DMS153 (cell line): ENCODE measurements around the gene C4BPB.
"Not testable (repeated sequence)": the region's sequence is repeated elsewhere in the genome, so short reads cannot be mapped to it uniquely, and the experiment has no call there.

Experiments
- DNase-seq: peaks from one replicate; lab custom pipeline; 2025; lab: John Stamatoyannopoulos, UW

C4BPB gene, protein sequence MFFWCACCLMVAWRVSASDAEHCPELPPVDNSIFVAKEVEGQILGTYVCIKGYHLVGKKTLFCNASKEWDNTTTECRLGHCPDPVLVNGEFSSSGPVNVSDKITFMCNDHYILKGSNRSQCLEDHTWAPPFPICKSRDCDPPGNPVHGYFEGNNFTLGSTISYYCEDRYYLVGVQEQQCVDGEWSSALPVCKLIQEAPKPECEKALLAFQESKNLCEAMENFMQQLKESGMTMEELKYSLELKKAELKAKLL

DNA sequence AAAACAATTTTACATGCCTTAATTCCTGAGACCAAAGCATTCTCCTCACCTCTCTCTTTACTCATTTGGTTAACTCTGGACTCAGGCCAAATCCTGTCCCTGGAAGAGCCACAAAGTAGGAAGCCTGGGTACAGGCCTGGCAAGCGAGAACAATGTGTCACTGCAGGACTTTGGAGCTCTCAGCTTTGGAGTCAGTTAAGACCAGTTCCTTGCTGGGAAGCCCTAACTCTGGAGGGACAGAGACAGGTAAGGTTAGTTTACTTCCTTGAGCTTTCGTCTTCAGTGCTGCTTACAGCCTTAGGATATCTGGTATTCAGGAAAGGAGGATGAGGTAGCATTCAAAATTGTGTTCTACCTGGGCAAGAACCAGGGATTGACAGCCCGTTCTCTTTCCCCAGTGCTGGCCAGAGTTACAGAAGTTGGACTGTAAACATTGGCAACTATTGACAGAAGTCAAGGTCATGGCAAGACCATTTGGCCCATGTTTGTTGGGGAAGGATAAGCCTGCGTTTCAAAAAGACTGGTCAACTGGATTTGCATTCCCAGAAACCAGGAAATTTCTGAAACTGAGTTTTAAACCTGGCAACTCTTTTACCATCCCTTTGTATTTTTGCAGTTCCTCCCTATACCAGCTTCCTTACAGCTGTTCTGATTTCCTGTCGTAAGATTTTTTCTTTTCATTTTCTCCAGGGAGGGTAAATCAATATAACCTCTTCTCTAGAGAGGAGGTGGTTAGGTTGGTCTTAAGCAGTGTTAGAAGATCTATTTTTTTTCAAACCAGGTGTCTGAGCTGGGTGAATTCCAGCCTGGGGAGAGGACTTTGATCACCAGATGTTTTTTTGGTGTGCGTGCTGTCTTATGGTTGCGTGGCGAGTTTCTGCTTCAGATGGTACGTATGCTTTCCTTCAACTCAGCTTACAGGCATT, at the start of gene C4BPB:
C4BPB (plus strand) TSS at position 160 of the 926 bp plus-strand sequence; CDS start at position 832, 672 bp downstream.
- DNase-seq, result no peak

DNA sequence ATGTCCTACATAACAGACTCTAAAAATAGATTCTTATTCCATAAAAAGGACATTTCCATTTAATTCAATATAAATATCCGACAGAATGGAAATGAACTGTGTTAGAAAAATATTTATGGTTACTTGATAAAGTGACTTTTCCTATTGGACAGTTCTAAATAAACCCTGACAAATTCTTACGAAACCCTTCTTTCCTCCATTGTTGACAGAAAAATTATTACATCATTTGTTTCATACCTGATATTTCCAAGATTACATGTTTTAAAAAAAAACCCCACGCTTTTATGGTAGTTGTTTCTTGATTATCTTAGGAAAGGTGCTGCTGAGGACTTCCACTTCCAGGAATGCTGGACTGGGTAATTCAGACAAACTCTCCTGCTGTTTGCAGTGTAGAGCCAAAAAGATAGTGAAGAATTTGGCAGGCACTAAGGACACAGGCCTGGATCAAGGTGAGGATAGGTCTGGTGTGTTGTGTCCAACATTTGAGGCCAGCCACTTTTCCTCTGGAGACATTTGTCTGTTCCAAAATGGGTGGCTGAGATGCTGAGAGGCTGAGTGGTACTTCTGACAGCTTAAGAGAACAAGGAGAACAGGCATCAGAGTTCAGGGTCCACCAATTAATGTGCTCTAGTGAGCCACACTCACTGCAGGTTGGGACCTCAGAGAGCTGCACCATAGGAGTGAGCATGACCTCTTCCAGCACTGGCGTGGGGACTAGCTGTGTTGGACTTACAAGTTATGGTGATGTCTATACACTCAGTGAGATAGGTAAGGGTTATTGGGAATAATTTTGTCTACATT, 49.1 kb upstream of the C4BPB start:
- no peak for DNase-seq

DNA sequence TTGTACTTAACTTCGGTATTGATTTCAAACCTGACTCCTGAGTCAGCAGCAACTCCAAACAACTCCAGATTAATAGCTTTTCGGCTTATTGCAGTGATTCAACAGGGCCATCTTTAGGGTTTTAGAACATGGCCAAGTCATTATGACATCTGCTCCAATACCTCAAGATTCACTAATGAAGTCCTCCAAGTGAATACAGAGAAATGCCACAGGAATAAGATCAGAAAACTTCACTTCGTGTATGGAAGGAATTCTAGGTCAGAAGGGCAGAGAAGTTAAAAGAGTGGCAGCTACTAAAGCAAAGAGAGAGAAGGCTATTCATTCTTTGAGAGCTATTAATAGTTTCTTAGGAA, 48.5 kb upstream of the C4BPB start:
- DNase-seq, result no peak

DNA sequence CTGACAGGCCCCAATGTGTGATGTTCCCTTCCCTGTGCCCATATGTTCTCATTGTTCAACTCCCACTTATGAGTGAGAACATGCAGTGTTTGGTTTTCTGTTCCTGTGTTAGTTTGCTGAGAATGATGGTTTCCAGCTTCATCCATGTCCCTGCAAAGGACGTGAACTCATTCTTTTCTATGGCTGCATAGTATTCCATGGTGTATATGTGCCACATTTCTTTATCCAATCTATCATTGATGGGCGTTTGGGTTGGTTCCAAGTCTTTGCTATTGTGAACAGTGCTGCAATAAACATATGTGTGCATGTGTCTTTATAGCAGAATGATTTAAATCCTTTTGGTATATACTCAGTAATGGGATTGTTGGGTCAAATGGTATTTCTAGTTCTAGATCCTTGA, 47.3 kb upstream of the C4BPB start:
- not testable (repeated sequence) for DNase-seq

DNA sequence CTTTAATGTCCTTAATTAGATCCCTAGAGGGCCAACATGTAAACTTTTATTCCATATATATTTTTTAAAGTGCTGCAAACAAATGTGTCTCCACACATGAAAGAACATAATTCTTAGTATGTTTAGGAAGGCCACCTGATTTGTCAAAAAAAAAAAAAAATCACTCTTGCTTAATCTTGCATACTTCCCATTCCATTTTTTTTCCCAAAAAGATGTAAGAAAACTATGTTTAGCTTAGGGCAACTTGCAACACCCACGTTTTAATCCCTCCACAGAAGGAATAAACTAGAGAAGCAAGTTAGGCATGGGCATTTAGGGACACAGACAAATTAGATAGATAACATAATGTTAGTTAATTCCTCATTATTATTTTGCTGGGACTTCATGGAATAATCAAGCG, 43.2 kb upstream of the C4BPB start:
- no peak for DNase-seq

DNA sequence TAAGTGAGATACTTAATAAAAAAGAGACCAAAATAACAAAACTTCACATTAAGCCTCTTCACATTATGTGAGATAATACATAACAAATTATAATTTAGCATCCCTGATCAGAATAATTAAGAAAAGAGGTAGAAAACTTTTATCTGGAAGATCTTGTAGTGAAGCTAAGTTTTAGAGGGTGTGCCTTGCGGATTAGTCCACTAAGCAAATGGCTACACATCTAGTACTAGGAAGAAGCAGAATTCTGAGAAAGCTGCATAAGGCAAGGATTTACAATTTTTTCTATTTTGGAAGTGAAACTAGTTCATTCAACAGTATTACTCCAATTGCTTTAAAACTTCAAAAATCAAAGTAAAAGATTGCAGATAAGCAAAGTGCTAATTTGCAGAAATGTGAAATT, 41.2 kb upstream of the C4BPB start:
- DNase-seq, result no peak

DNA sequence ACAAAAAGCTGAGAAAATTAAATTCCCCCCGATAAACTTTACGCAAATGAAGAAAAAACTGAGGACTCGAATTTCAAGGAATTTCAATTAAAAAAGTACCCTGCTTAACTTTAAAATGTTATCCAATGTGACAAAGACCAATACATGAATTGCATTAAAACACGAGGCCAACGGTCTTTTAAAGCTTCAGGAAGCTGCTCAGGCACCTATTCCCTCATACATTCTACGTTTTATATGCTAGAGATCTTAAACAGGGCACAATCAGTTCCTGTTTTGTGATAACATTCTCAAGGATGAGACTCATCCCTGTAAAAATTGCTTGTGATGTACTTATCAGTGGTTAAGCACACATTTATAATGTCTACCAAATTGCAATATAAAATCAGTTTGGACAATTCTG, 40.6 kb upstream of the C4BPB start:
- DNase-seq, result no peak

DNA sequence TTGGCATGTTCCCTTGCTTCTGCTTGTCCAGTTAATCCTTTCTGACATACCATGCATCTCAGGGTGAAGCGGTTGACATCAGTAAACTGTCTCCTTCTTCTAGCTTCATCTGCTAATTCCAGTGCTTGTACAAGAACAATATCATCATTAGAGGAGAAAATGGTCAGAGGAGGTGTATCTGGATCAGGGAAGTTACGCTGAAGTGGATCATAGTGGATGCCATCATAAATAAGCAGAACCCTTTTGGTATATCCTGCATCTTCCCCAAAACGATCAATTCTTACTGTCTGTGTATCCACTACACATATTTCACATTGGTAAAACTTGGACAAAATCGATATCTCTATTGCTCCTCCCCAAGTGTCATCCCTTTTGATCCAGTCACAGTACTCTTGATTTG, 39.6 kb upstream of the C4BPB start:
- no peak for DNase-seq

DNA sequence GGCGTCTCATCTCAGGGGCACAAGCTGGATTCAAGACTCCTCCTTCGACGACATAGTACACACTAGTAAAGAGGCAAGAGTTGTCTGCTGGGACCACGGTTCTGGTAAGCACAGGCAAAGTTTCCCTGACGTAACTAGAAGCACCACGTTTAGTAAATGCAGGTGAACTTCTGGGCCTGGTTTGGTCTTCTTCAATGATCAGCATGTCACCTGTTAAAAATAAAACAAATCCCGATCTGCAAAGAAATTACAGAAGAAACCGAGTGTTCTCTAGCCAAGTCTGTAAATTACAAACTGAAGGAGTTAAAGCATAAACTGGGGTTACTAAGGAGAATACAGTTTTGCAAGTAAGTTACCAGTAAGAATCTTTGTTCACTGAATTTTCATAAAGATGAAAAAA, 39.1 kb upstream of the C4BPB start:
- no peak for DNase-seq

DNA sequence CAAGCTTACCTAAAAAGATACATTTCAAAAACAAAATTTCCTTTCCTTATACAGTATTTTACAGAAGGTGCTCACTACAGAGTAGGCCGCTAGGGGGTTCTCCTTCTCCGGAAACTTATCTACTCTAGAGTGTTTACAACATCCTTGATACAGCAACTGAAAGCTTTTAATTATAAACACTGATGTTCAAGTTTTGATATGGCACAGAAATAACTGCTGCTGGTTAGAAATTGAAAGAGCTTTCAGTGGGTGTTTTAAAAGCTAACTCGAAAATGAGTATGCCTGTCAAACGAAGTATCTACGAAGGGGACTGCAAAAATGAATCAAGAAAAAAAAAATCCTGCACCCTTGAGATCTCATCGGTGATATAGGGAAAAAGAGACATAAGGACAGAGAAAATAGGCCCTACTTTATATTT, 38.7 kb upstream of the C4BPB start:
- peak; percentile 53 for DNase-seq

DNA sequence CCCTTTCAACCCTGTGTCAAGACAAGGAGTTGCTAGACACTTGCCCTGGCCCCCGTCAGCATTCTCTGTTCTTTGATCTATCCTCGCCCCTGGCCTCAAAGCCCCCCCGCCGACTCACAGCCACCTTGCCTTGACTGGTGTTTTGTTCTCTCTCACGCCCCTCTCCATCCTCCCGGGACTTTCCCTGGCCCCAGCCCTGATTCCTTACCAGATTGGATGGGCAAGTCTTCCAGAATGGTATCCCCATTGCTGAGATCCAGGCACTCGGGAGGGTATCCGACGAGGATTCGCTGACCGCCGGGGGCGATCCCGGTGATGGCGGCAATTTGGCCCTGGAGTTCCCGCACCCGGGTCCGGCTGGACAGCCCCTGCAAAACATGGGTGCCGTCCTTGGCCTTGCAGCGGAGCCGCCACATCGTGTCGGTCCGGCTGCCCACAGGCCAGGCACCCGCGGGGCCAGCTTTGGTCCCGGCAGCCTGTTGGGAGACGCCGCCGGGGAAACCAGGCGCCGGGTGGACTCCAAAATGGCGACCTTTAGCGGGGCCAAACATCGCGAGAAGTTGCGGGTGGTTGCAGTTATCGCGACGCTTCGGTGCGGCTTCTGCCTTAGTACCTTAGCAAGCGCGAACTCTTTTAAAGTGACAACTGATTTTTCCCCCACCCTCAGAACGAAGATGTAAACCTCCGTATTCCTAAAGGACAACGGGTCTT, 38.0 kb upstream of the C4BPB start:
- peak; percentile 91 for DNase-seq

DNA sequence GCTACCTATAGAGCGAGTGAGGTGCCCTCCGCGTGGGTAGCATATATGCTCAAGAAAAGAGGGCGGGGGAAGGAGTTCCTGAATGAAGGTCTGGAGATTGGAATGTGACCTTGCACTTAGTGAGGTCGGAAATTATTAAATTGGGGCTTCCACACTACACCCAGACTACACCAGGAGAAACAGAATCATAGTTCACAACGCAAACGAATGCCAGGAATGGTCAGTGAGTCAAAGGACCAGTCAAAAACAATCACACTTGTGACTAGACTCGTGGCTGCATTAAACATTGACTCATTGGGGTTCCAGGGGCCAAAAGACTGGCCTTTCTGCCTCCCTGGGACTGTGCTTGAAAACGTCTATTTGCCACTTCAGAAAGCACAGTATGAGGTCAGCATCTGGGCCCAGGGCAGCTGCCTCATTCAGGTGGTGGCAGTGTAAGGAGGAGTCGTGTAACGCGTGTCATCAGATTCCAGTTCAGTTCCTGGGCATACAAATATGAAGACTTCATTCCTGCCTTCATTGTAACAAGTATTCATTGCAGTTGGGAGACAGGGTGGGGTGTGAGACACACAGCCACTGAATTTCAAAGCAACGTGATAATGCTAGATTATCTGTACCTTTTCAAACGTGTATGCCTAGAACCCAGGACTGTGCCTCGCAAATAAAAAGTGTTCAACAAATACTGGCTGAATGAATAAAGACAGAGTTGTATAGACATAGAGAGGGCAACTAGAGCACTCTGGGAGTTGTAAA, 37.3 kb upstream of the C4BPB start, which contains the start of gene YOD1:
YOD1 (minus strand) TSS at position 18 of the 753 bp plus-strand sequence. CDS start 178 bp downstream, outside the sequence.
- no peak for DNase-seq

DNA sequence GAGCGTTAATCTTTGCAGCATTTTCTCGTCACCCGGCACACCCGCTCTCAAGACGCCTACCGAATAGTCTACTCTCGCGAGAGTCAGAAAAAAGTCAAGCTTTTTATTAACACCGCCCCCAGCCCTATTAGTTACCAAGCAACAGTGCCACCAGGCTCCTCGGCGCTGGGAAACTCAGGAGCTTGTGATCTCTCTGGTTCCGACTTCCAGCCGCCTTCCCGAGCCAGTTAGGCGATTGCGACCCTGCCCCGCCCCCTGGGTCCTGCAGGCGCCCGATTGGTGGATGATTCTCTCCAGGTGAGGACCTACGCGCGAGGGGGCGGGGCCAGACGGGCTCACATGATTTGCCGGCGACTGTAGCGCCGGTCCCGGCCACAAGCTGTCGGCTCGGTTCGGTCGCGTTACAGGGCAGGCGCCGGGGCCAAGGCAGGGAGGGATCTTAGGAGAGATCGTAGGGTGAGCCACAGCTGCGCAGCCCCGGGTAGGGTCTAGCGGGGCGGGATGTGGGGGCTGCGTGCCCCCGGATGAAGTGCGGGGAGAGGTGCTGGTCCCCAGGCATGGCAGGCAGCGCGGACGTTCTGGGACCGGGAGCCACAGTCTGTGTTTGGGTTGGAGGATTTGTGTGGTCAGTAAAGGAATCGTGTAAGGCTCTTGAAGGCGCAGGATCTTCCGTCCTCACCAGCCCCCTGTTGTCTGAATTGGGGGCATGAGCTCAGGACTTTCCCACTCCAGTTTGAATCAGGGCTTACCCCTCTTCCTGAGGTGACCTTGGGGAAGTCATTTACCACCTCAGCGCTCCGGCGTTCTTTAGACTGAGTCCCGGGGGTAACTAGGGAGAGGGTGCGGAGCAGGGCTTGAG, 35.5 kb upstream of the C4BPB start, which contains the start of gene PFKFB2:
PFKFB2 (plus strand) TSS at position 365 of the 859 bp plus-strand sequence. CDS start 1,443 bp downstream, outside the sequence.
- peak; percentile 100 for DNase-seq

DNA sequence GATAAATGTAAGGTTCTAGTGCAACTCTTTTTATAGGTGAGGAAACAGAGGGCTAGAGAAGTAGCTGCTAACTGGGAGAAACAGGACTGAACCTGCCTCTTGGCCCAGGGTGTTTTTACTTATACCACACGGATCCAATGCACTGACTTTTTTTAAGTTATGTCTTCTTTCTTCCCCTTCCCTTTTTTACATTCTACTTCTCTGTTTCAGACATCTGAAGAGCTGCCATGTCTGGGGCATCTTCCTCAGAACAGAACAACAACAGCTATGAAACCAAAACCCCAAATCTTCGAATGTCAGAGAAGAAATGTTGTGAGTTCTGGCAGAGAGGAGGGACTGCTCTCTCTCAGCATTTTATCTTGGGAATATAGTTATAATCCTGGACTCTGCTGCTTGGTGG, 34.2 kb upstream of the C4BPB start:
- no peak for DNase-seq

DNA sequence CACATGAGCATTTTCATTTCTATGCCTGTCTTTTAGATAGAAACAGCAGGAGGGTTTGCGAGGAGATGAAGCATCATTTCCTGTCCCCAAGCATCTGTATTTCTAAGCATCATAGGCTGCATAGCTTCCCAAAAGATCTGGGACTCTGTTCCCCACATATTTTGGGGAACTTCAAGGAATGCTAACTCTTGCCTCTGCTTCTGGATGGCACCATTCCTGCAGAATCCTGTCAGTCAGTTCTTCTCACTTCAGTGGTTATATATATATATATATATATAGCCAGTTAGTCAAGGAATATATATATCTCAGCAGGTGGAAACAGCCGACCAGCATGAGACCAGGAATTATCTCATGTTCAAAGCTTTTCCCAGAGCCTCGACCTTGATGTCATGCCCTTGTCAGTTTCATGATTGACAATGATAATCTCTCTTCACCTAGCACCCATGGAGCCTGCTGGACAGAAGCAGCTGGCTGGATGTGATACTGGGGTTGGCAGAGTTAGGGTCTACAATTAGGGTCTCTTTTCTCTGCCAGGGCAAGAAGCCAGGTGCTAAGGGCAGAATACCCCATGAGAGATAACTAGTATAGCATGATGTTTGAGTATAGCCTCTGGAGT, 33.2 kb upstream of the C4BPB start:
- DNase-seq, result no peak

DNA sequence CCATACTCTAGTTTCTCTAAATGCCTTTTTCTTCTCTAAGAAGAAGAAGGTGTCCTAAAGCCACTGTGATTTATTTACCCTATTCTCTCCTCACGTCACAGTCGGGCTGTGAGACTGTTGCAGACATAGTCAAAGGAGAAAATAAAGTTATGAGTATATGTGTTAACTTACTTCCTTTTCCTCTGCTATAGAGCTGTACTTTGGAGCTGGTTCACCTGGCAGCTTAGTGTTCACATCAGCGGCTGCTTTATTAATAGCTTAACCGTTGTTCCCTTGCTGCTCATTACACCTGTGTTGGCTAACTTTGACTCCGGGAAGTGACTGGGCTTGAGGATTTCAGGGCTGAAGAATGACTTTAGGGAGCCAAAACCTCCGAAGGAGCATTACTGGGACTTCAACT, 32.0 kb upstream of the C4BPB start:
- no peak for DNase-seq

DNA sequence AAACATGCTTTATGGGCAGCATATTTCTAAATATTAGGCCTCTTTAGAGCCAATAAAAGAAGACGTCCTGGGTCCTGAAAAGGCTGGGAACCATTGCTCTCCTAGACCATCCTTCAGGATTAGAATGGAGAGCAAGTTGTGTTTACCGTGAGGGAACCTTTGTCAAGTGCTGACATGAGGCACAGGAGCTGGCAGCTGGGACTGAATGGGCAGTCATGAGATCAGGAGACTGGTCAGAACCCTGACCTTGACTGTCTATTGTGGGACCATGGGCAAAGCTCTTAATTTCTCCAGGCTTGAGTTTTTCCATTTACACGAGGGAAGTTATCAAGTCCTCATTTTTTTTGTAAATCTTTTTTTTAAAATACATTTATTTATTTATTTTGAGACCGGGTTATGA, 30.4 kb upstream of the C4BPB start:
- DNase-seq, result peak; percentile 16

DNA sequence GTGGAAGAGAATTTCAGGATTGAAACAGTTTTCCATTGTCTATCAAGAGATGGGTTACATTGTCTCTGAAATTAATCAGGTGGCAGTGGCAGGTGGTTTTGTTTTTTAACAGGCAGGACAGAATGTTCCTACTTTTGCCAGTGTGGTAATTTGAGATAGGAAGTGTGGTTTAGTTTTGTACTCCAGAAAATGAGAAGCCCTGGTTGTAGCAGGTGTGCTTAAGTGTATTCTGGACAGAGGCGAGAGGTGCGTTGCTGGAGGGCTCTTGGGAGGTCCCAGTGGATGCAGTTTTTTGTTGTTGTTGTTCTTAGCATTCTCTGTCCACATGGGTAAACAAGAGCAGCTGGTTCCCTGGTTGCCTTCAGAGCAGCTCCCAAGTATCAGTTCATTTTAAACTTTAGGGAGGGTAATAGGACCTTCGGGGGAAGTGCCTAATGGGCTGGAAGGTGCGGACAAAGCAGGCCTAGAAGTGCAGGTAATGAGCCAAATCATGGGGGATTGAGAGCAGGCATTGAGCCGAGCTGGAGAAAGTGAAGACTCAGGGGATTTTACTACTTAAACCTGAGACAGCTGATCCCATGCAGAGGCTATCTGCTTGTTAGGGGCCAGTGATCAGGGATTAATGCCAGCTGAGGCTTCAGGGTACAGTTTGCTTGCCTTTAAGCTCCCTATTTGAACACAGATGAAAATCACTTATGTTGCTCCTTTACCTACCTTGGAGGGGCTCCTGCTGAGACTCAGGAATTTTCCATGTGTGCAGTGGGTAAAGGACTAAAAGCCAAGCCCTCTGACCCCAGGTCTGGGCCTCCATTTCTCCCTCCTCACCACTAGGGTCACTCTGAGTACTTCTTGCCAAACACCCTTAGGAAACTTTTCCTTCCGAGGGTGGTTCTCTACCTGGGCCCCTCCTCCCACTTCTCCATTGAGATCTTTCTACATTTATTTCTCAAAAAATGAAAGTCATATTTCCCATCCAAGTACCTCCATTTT, 29.5 kb upstream of the C4BPB start:
- peak; percentile 69 for DNase-seq
